Measurements from ENCODE around the gene MLLT3.

MLLT3 gene

GRCh38 chr9:20330688-20331087, 291.6 kb downstream of the MLLT3 start:
- H3K27ac ChIP-seq = no peak overlapping the region
- H3K4me3 ChIP-seq (ENCODE audit: low read depth, low read length) = no peak overlapping the region
- no peak for TF ChIP-seq CTCF (IDR thresholded peaks at IDR 0.05; ENCODE audit: low read depth, low read length)
- H3K9me3 ChIP-seq (ENCODE audit: severe bottlenecking) = no peaks in the 10 kb centered on the region
- H3K36me3 ChIP-seq = no peaks in the 10 kb centered on the region
- no peaks in the 10 kb centered on the region for H3K27me3 ChIP-seq (ENCODE audit: insufficient read depth, low read depth, severe bottlenecking)
- no peak for DNase-seq

- H3K27ac ChIP-seq = no peak overlapping the region
- H3K36me3 ChIP-seq = no peaks in the 10 kb centered on the region
- no peak overlapping the region for H3K4me3 ChIP-seq (ENCODE audit: low read depth, low read length)
- no peaks in the 10 kb centered on the region for H3K9me3 ChIP-seq (ENCODE audit: severe bottlenecking)
- H3K27me3 ChIP-seq (ENCODE audit: insufficient read depth, low read depth, severe bottlenecking) = no peaks in the 10 kb centered on the region
- no peak for TF ChIP-seq CTCF (IDR thresholded peaks at IDR 0.05; ENCODE audit: low read depth, low read length)
- no peak for DNase-seq
These were observed 295.8 kb downstream of the MLLT3 start for GRCh38 chr9:20326516-20326915.

DNA sequence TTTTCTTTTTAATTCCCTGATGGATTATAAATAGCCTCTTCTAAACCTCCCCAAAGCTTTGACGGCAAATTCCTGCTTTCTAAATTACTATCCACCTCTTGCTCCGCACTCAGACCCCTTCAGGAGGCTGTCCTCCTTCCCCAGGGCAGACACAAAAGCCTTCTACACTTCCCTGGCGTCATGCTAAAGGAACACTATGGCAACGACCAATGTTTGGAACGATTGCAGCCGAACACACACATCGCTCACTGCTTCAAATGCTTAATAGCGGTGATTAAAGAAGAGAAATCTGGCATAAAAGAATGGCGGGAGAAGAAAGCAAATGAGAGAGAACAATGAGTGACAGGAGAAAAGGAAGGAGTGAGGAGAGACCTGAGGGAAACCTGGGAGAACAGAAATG, 297.3 kb downstream of the MLLT3 start:
- H3K9me3 ChIP-seq (ENCODE audit: severe bottlenecking) = no peaks in the 10 kb centered on the region
- H3K27me3 ChIP-seq (ENCODE audit: insufficient read depth, low read depth, severe bottlenecking) = no peaks in the 10 kb centered on the region
- H3K27ac ChIP-seq = no peak overlapping the region
- no peak overlapping the region for H3K4me3 ChIP-seq (ENCODE audit: low read depth, low read length)
- H3K36me3 ChIP-seq = no peaks in the 10 kb centered on the region
- no peak for DNase-seq
- no peak for TF ChIP-seq CTCF (IDR thresholded peaks at IDR 0.05; ENCODE audit: low read depth, low read length)

GRCh38 chr9:20322212-20322611, 300.1 kb downstream of the MLLT3 start:
- Histone ChIP-seq H3K4me3 (ENCODE audit: low read depth, low read length) (no peak overlapping the region), H3K27me3 (ENCODE audit: insufficient read depth, low read depth, severe bottlenecking) (no peaks in the 10 kb centered on the region), H3K27ac (no peak overlapping the region), H3K36me3 (no peaks in the 10 kb centered on the region), H3K9me3 (ENCODE audit: severe bottlenecking) (no peaks in the 10 kb centered on the region)
- TF ChIP-seq CTCF (IDR thresholded peaks at IDR 0.05; ENCODE audit: low read depth, low read length) = no peak
- no peak for DNase-seq

- Histone ChIP-seq H3K36me3 (no peaks in the 10 kb centered on the region), H3K27ac (no peak overlapping the region), H3K27me3 (ENCODE audit: insufficient read depth, low read depth, severe bottlenecking) (no peaks in the 10 kb centered on the region), H3K4me3 (ENCODE audit: low read depth, low read length) (no peak overlapping the region), H3K9me3 (ENCODE audit: severe bottlenecking) (no peaks in the 10 kb centered on the region)
- TF ChIP-seq CTCF (IDR thresholded peaks at IDR 0.05; ENCODE audit: low read depth, low read length) = no peak
- DNase-seq = no peak
These were observed 300.7 kb downstream of the MLLT3 start for GRCh38 chr9:20321423-20322082.

DNA sequence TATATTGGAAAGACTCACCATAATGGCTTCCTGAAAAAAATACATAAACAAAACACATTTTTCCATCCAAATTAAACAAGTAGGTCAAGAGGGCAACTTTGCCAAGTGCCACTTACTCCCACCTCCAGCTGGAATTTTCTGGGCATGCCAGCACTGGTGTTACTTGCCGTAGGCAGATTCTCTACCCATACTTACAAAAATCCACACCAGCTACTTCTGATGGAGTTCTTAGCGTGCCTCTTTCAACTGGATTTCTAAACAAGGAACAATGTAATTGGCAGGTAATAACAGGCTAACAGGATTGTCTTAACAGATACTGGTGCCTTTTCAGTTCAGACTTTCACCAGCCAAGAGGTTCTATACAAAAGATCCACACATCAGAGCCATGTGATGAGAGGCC, 301.4 kb downstream of the MLLT3 start:
- no peak for DNase-seq
- TF ChIP-seq CTCF (IDR thresholded peaks at IDR 0.05; ENCODE audit: low read depth, low read length) = no peak

More for the DNA sequence above, 301.4 kb downstream of the MLLT3 start:
- no peak overlapping the region for H3K4me3 ChIP-seq (ENCODE audit: low read depth, low read length)
- H3K36me3 ChIP-seq = no peaks in the 10 kb centered on the region
- H3K9me3 ChIP-seq (ENCODE audit: severe bottlenecking) = no peaks in the 10 kb centered on the region
- H3K27me3 ChIP-seq (ENCODE audit: insufficient read depth, low read depth, severe bottlenecking) = no peaks in the 10 kb centered on the region
- H3K27ac ChIP-seq = no peak overlapping the region

All from WERI-Rb-1 (cell line).